Common myeloid progenitor, CD34-positive (primary cell): ENCODE measurements around the gene CTTNBP2.

Experiments
- CTCF ChIA-PET: fragments of 350-600 bp; sonication (Branson Sonifier 250); formaldehyde crosslinking; loops from one replicate; lab custom pipeline; 2021; ENCODE audit warnings: antibody characterized with exemption; lab: Charles Lee
- POLR2A ChIA-PET: fragments of 350-600 bp; sonication (Branson Sonifier 250); formaldehyde crosslinking; loops from one replicate; lab custom pipeline; 2021; ENCODE audit warnings: antibody characterized with exemption; lab: Charles Lee
- DNase-seq, 3 donors: peaks; one replicate each; pipeline versions ENCODE4 v3.0.0 to v3.0.0-alpha.2; 2013
- H3K27ac ChIP-seq, 2 experiments: 1 replicate in 1 of 2; 2 replicates in 1 of 2; pipeline ENCODE4 v1.7.0; 2013; ENCODE audit warnings: inconsistent platforms in 2 of 2, low read length in 2 of 2, mild to moderate bottlenecking in 2 of 2, low read depth in 1 of 2, moderate library complexity in 1 of 2; ENCODE audit not compliant: severe bottlenecking in 2 of 2, insufficient read depth in 1 of 2, poor library complexity in 1 of 2
- H3K27me3 ChIP-seq, 5 experiments: replicated peaks in 2 of 5; 1 replicate in 3 of 5; 2 replicates in 2 of 5; pipeline versions ENCODE4 v1.6.1 to v1.7.0; 2013; ENCODE audit warnings: low read length in 4 of 5, mild to moderate bottlenecking in 2 of 5, moderate library complexity in 2 of 5, inconsistent platforms in 1 of 5; ENCODE audit not compliant: insufficient read depth in 5 of 5, control insufficient read depth in 4 of 5
- H3K36me3 ChIP-seq, 4 experiments: 1 replicate in 2 of 4; 2 replicates in 2 of 4; pipeline versions ENCODE4 v1.6.1 to v1.7.0; 2013; ENCODE audit warnings: low read length in 3 of 4, control low read depth in 1 of 4, mild to moderate bottlenecking in 1 of 4; ENCODE audit not compliant: control insufficient read depth in 4 of 4, insufficient read depth in 4 of 4
- H3K4me1 ChIP-seq, 4 experiments: 1 replicate in 3 of 4; 2 replicates in 1 of 4; pipeline versions ENCODE4 v1.6.1 to v1.7.1; 2013; ENCODE audit warnings: low read length in 3 of 4, mild to moderate bottlenecking in 3 of 4, control low read depth in 1 of 4, inconsistent platforms in 1 of 4, moderate library complexity in 1 of 4; ENCODE audit not compliant: control insufficient read depth in 4 of 4, insufficient read depth in 4 of 4; ENCODE audit errors: control extremely low read depth in 1 of 4
- H3K4me3 ChIP-seq, 7 experiments: 1 replicate in 4 of 7; 2 replicates in 3 of 7; pipeline versions ENCODE4 v1.5.1 to v1.7.0; 2013; ENCODE audit warnings: mild to moderate bottlenecking in 7 of 7, low read length in 6 of 7, moderate library complexity in 6 of 7, inconsistent platforms in 2 of 7, low read depth in 2 of 7, control low read depth in 1 of 7; ENCODE audit not compliant: insufficient read depth in 4 of 7, control insufficient read depth in 1 of 7; ENCODE audit errors: extremely low read depth in 1 of 7
- H3K9me3 ChIP-seq, 5 experiments: 1 replicate in 4 of 5; 2 replicates in 1 of 5; pipeline versions ENCODE4 v1.6.1 to v1.7.1; 2013; ENCODE audit warnings: low read length in 4 of 5, mild to moderate bottlenecking in 2 of 5, inconsistent platforms in 1 of 5, low read depth in 1 of 5, moderate library complexity in 1 of 5; ENCODE audit not compliant: control insufficient read depth in 4 of 5, insufficient read depth in 2 of 5; ENCODE audit errors: control extremely low read depth in 1 of 5
- WGBS: methylation state at CpG from one replicate; pipeline ENCODE4 v1.1.5; 2013; ENCODE audit not compliant: insufficient coverage; 5-methylcytosine and 5-hydroxymethylcytosine counted together

CTTNBP2 gene

GRCh38 chr7:117728890-117729624, 144.2 kb downstream of the CTTNBP2 start:
- Histone ChIP-seq H3K36me3 (no peaks in the 10 kb centered on the region), H3K27me3 (no peaks in the 10 kb centered on the region), H3K4me1 (peaks cover 2 to 27% (median 8%) of the 10 kb centered on the region in 4 experiments), H3K27ac (no peak overlapping the region), H3K9me3 (no peaks in the 10 kb centered on the region), H3K4me3 (no peak overlapping the region)
- WGBS = 92% methylated on average over 3 of the region's 7 CpGs
- POLR2A ChIA-PET = no interaction called here
- peak in 2 of 3 donors; percentile 12 to 22 for DNase-seq
- CTCF ChIA-PET = interaction anchor here (0.7 to 3.1 kb wide), 4 partner anchors 10 to 1212 kb away, joined by 3 to 10 read pairs (median 4); no protein-coding TSS in a partner anchor

- H3K4me3 ChIP-seq = no peak overlapping the region
- WGBS = 92% methylated on average over 2 of the region's 3 CpGs
- ChIA-PET CTCF (interaction anchor here (0.7 kb wide), 1 partner anchor 9 kb away, joined by 4 read pairs; no protein-coding TSS in a partner anchor), POLR2A (no interaction called here)
- H3K27me3 ChIP-seq = no peaks in the 10 kb centered on the region
- no peak for DNase-seq
- H3K27ac ChIP-seq = no peak overlapping the region
- no peaks in the 10 kb centered on the region for H3K9me3 ChIP-seq
- H3K36me3 ChIP-seq = no peaks in the 10 kb centered on the region
- H3K4me1 ChIP-seq = peaks cover 0 to 10% (median under 1%) of the 10 kb centered on the region in 4 experiments
These were observed 148.3 kb downstream of the CTTNBP2 start for GRCh38 chr7:117724898-117725297.

GRCh38 chr7:117719377-117719776, 153.9 kb downstream of the CTTNBP2 start:
- Histone ChIP-seq H3K27me3 (peaks cover 0 to 3% (median 0%) of the 10 kb centered on the region in 5 experiments), H3K27ac (no peak overlapping the region), H3K4me3 (no peak overlapping the region), H3K9me3 (no peaks in the 10 kb centered on the region), H3K36me3 (no peaks in the 10 kb centered on the region), H3K4me1 (no peaks in the 10 kb centered on the region)
- ChIA-PET CTCF (interaction anchor here (1.3 to 2.9 kb wide), 2 partner anchors 11 to 436 kb away, joined by 5 to 10 read pairs; no protein-coding TSS in a partner anchor), POLR2A (no interaction called here)
- no peak for DNase-seq
- 100% methylated on average over 1 of the region's 3 CpGs for WGBS

- CTCF ChIA-PET = interaction anchor here (1.0 to 2.9 kb wide), 2 partner anchors 12 to 259 kb away, joined by 3 to 10 read pairs; no protein-coding TSS in a partner anchor
- POLR2A ChIA-PET = no interaction called here
These were observed 155.0 kb downstream of the CTTNBP2 start for GRCh38 chr7:117718116-117718835.

GRCh38 chr7:117717357-117717756, 155.9 kb downstream of the CTTNBP2 start:
- WGBS = 78% methylated on average over 1 of the region's 2 CpGs
- Histone ChIP-seq H3K36me3 (no peaks in the 10 kb centered on the region), H3K27me3 (peaks cover 0 to 3% (median 0%) of the 10 kb centered on the region in 5 experiments), H3K9me3 (no peaks in the 10 kb centered on the region), H3K4me3 (no peak overlapping the region), H3K4me1 (no peaks in the 10 kb centered on the region), H3K27ac (no peak overlapping the region)
- no peak for DNase-seq
- ChIA-PET POLR2A (interaction anchor here (0.9 kb wide), 1 partner anchor 9 kb away, joined by 3 read pairs; no protein-coding TSS in a partner anchor), CTCF (interaction anchor here (0.7 to 2.9 kb wide), 4 partner anchors 13 to 327 kb away, joined by 3 to 10 read pairs (median 6); no protein-coding TSS in a partner anchor)

More at GRCh38 chr7:117718116-117718835, 155.0 kb downstream of the CTTNBP2 start:
- no peaks in the 10 kb centered on the region for H3K9me3 ChIP-seq
- H3K27ac ChIP-seq = no peak overlapping the region
- no peak for DNase-seq
- H3K27me3 ChIP-seq = peaks cover 0 to 3% (median 0%) of the 10 kb centered on the region in 5 experiments
- no peaks in the 10 kb centered on the region for H3K4me1 ChIP-seq
- WGBS = 90% methylated on average over 5 of the region's 6 CpGs
- H3K4me3 ChIP-seq = no peak overlapping the region
- no peaks in the 10 kb centered on the region for H3K36me3 ChIP-seq

- no peak overlapping the region for H3K27ac ChIP-seq
- H3K4me1 ChIP-seq = peaks cover 0 to under 1% (median 0%) of the 10 kb centered on the region in 4 experiments
- H3K27me3 ChIP-seq = peaks cover 0 to 3% (median 0%) of the 10 kb centered on the region in 5 experiments
- no peak overlapping the region for H3K4me3 ChIP-seq
- no peaks in the 10 kb centered on the region for H3K36me3 ChIP-seq
- H3K9me3 ChIP-seq = no peaks in the 10 kb centered on the region
- ChIA-PET POLR2A (interaction anchor here (0.9 kb wide), 1 partner anchor 10 kb away, joined by 3 read pairs; no protein-coding TSS in a partner anchor), CTCF (interaction anchor here (0.5 to 1.9 kb wide), 9 partner anchors 8 to 389 kb away, joined by 3 to 9 read pairs (median 4); no protein-coding TSS in a partner anchor)
- WGBS = 100% methylated on average over 1 of the region's 5 CpGs
- DNase-seq = no peak
These were observed 156.4 kb downstream of the CTTNBP2 start for GRCh38 chr7:117716707-117717299.
